ENCODE results near the gene AGAP1.
A peak's percentile ranks its signal among the peaks of the same experiment; 100 is the strongest.
"Not testable (repeated sequence)": the region's sequence is repeated elsewhere in the genome, so short reads cannot be mapped to it uniquely, and the experiment has no call there.

The AGAP1 gene

DNA sequence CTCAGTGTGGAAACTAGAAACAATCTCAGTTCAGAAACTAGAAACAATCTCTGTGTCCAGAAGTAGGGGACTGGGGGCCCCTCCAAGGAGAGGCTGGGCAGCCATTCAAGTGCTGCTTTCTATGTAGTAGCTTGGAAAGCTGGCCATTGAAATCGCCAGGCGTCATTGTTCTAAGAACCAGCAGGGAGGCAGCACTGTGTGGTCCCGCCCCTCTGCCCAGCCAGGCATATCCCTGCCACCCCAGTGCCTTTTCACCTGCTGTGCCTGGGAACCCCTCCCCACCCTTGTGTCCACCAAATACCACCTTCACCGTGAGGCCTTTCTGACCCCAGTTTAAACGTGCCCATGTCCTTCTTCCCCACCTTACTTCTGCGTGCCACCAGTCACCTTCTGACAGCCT is 452.7 kb downstream of the AGAP1 start:
- no peak for DNase-seq (ENCODE audit: low read depth)

DNA sequence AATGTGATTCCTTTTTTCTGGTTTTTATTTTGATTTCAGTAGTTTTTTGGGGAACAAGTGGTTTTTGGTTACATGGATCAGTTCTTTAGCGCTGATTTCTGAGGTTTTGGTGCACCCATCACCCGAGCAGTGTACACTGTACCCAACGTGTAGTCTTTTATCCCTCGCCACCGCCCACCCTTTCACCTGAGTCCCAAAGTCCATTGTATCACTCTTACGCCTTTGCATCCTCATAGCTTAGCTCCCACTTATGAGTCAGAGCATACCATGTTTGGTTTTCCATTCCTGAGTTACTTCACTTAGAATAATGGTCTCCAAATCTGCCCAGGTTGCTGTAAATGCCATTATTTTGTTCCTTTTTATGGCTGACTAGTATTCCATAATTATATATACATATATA is 453.2 kb downstream of the AGAP1 start:
- DNase-seq (ENCODE audit: low read depth): not testable (repeated sequence)

- DNase-seq (ENCODE audit: low read depth): no peak
Observed at GRCh38 chr2:235949567-235950472, 456.0 kb downstream of the AGAP1 start.

- no peak for DNase-seq (ENCODE audit: low read depth)
Observed at GRCh38 chr2:235950473-235950809, 456.6 kb downstream of the AGAP1 start.

DNA sequence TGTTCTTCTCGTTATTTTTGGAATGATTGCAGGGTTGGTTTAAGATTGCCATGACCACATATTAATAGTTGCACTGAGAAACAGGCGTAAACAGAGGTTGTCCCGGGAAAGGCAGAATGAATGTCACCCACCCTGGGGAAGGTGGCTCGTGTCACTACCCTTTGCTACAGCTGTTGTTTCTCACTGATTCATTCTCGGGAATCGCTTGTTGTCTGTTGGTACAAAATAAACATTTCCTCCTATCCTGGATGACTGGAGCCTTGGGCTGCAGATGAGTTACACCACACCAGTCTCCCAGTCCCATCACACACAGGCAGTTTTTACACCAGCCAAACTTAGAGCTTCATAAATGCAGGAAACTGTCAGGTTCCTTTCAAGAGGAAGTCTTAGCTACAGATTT is 457.6 kb downstream of the AGAP1 start:
- DNase-seq (ENCODE audit: low read depth): no peak

DNA sequence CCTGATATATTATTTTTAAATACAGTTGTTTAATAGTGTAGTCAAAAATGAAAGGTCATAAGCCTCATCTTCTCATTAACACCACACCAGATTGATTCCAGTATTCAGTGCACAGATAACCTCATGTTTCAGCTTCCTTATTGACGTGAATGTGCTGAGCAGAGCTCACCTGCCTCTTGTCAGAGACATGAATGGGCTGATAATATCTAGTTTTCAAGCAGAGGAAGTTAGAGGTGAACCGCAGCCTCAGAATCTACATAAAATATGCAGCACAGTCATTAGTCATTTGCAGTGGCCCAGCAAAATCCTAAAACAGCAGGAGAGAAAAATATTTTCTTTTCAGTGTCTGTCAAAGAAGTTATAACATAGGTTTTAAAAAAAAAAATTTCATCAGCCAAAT is 458.1 kb downstream of the AGAP1 start:
- DNase-seq (ENCODE audit: low read depth): peak; percentile 27

DNA sequence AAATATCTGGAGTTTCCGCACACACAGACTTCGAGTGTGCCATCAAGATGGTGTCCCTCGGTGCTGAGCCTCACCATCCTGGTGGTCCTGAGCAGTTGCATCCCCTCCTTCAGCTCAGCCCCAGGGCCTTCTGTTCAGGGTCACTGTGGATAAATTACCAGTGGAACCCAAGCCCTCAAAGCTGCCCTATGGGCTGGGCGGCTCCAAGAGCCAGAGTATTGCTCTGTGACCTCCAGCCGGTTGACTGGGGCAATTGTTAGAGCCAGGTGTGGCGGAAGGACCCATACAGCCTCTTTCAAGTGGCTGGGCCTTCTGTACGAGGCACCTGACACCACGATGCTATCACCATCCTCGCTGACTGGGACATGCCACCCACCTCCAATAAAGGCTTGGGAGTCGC is 458.9 kb downstream of the AGAP1 start:
- no peak for DNase-seq (ENCODE audit: low read depth)

GRCh38 chr2:235954281-235954680 is 460.4 kb downstream of the AGAP1 start:
- no peak for DNase-seq (ENCODE audit: low read depth)

- DNase-seq (ENCODE audit: low read depth): no peak
Observed at GRCh38 chr2:235954888-235955480, 461.1 kb downstream of the AGAP1 start.

DNA sequence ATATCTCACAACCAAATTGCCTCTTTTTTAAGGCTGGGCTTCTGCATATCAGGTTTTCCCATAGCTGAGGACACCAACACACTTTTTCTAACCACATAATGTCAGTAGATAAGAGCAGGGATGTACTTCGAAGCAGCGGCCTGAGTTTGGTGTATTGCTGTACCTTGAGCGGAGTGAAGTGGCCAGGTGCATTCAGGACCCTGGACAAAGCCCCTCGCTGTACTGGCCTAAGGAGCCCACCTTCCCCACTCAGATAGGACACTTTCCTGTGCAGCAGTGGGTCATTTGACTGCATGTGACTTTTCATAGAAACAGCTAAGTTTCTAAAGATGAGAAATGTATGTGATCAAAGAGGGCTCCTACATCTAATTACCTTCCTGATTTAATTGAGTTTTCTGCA is 461.8 kb downstream of the AGAP1 start:
- DNase-seq (ENCODE audit: low read depth): no peak

GRCh38 chr2:235956281-235956970 is 462.6 kb downstream of the AGAP1 start:
- no peak for DNase-seq (ENCODE audit: low read depth)

DNA sequence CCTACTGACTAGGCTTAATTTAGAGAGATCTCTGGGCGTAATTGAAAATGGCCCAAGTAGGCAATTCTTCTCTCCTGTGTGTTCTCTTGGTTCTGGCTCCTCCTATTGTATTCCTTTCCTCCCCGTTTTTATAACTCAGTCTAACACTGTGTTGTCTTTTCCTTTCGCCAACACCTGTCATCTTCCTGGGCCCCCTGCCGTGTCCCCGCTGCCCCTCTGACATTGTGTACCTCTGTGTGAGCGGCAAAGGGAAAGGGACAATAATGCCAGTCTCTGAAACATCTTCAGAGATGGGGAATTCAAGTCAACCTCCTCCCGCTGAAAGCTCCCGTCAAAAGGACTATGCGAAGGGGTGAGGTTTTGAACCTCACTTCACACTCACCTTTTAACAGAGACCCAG is 463.4 kb downstream of the AGAP1 start:
- DNase-seq (ENCODE audit: low read depth): no peak

DNA sequence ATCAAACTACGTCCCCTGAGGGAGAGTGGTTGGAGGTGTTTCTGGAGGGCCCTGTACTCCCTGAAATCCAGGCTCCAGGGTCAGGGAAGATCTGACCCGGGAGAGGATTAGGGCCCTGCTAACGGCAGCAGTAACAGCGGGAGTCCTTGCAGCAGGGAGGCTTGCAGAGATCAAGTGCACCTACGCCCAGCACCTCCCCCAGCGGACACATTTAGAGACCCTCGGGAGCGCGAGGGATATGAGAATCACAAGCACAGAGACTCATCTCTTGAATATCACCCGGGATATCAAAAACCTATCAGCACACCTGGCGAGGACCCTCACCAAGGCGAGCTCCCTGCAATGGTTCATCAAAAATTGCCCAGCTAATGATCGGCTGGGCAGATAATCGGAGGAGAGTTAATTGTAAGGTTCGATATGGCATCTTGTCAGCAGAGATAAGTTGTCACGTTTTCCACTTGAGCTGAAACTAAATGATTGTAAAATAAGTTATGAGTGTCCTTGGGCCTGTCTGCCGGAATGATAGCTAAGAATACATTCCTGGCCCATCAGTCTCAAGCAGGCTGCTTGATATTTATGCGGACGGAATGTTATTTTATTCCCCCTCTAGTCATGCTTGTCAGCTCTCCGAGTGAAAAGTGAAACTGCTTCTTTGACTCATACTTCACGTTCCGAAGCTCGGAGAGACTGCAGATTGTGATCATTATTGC is 464.5 kb downstream of the AGAP1 start:
- DNase-seq (ENCODE audit: low read depth): no peak

DNA sequence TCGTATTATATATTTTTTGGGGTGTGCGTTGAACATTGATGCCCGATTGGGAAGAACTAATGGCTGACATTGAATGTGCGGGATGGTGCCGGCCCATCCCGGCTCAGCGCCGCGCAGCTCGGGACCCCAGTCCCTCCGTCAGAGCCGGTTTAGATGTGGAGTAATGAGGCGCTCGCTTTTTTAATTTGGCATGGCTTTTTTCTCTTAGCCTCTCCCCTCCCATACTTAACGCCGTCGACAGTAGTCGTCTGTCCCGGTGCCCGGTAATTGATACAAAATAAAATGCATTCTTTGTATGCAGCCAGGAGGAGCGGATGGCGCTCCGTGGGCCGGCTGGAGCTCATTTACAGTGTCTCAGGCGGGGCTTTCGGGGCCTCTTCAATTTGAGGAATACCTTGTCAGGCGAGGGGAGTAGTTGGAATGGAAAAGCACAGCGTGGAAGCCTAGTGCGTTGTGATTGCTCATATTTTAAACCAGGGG is 465.1 kb downstream of the AGAP1 start:
- DNase-seq (ENCODE audit: low read depth): no peak

GRCh38 chr2:235960011-235960715 is 466.3 kb downstream of the AGAP1 start:
- DNase-seq (ENCODE audit: low read depth): no peak

DNA sequence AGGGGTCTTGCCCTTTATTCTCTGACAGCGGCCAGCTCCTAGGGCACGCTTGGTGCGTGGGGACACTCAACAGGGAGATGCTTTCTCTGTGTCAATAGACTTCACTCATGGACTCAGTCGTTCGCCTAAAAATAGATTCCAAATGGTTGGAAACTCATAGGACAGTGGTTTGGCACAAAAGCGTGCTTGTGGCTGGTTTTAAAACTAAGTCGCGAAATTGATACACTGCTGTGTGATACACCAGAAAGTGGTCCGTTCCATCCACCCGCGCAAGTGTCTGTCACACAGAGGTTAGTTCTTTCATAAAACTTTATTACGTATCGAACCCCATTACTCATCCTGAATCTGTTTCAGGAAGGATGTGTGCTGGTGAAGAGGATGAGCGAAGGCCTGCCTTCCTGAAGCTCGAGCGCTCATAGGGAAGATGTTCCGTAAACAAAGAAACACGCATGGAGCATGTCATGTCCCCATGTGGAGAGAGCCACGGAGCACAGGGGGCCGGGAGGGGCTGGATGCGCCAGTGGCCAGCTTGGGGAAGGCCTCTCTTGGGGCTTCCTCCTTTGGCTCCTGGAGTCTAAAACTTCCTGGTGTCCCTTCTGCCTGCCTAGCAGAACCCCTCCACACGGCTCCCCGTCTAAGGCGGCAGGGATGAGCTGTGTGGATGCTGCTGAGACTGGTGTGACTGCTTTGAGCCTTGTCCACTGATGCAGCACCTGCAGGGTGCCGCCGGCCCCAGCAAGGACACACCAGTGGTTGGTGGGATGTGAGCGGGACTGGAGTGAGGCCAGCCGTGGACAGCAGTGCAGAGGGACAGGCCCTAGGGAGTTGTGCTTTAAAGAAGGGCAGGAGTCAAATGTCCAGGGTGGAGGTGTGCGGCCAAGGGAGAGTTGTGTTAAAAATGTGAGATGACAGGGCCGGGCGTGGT is 467.1 kb downstream of the AGAP1 start:
- DNase-seq (ENCODE audit: low read depth): no peak

- DNase-seq (ENCODE audit: low read depth): no peak
Observed at GRCh38 chr2:235961711-235962110, 467.9 kb downstream of the AGAP1 start.

- DNase-seq (ENCODE audit: low read depth): no peak
Observed at GRCh38 chr2:235963853-235964577, 470.2 kb downstream of the AGAP1 start.

DNA sequence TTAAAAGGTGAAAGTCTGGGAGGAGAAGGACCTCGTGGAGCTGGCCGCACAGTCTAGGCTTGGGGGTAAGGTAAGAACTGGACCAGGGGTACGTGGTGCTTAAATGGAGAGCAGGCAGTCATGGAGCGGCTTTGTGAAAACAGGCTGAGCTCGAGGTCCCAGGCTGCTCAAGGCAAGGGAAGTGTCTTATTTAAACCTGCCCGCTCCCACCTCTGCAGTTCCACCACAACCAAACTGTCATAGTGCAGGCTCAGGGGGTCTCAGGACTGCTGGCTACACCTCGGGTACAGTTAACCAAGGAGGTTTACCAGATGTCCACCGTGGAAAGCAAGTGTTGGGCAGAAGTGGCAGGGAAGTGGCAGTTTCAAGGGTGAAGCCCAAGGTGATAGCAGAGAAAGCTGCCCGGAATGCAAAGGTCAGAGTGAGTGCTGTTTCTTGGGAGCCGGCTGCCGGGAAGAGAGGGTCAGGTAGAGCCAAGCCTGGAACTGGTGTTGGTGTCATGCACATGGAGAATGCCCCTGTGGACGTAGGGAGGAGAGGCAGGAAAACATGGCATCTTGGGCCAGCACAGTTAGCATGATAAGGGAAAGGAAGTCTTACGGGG is 471.0 kb downstream of the AGAP1 start:
- DNase-seq (ENCODE audit: low read depth): no peak

GRCh38 chr2:235966396-235966795 is 472.6 kb downstream of the AGAP1 start:
- DNase-seq (ENCODE audit: low read depth): no peak

Measured in EH (cell line).